CMK (cell line): ENCODE data around the gene CDC37L1.

ENCODE experiments used
- DNase-seq: peaks from one replicate; pipeline ENCODE4 v3.0.0-alpha.2; 2010; ENCODE audit warnings: low read depth

Gene CDC37L1

DNA sequence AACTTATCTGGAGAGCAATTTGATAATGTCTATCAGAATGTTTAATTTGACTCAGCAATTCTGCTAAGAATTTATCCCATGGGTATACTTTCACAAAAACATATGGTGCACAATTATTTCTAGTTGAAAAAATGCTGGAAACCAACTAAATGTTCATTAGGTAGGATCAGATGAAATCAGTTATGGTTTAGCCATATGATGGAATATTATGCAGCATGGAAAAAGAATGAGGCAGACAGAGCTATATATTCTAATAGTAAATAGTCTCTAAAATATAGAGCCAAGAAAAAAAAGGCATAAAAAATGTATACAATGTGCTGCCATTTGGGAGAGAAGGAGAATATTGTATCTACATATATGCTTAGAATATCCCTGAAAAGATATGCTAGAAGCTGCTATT is 9.5 kb upstream of the CDC37L1 start:
- no peak for DNase-seq

DNA sequence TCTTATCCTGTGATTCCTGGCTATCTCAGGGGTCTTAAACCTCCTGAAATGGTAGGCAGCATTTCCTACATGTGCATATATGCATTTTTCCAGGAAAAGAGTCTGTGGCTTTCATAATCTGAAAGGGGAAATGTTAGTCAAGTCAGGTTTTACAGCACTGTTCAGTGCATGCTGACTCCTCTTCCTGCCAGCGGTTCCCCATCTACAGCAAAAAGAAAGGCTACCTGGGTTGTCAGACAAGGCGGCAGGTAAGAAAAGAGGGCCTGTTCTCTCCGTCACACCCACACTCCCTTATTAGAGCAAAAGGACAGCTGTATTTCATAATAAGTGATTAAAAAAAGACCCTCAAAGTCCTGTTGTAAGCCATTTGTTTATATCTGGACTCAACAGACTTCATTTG is 8.8 kb upstream of the CDC37L1 start:
- no peak for DNase-seq

DNA sequence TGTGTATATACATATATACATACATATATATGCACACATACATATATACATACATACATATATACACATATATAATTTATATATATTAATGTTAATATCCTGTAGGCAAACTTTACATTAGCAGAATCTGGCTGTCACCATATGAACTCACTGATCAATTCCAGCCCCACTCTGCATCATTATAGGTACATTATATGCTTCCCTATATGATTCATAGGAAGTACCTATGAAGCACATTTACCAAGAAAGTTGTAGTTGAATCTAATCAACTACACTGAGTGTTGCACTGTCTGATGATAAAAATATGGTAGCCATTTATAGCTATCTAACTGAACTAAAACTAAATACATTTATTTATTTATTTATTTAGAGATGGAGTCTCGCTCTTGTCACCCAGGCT is 7.6 kb upstream of the CDC37L1 start:
- DNase-seq = no peak

DNA sequence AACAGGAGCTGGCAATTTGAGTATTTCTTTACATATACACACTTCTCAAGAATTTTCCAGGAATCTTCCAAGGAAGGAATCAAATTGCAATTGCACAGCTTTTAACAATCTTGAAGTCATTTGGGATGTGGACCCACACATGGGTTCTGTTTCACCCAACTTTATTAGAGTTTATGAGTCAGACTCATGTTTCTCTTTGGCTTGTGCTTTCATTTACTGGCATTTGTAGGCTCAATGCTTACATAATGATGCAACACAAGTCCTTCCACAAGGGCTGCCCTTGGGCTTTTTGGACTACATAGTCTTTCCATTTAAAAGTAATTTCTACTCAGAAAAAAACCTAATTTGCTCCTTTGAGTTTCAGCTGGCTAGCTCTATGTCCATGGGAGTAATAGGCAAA is 4.6 kb upstream of the CDC37L1 start:
- DNase-seq = no peak

DNA sequence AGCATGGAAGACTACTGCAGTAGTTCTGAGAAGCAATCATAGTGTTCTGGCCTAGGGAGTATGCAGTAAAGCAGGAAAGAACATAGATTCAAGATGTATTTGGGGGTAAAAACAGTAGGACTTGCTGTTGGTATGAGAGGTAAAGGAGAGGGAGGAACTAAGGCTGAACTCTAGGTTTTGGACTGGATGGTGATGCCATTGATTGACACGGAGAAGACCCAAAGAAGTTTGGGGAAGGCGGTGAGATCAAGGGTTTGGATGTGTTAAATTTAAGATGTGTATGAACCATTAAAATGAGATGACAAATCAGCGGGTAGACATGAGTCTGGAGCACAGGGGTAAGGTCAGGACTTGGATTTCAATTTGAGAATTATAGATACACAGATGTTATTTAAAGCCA is 2.0 kb upstream of the CDC37L1 start:
- no peak for DNase-seq

DNA sequence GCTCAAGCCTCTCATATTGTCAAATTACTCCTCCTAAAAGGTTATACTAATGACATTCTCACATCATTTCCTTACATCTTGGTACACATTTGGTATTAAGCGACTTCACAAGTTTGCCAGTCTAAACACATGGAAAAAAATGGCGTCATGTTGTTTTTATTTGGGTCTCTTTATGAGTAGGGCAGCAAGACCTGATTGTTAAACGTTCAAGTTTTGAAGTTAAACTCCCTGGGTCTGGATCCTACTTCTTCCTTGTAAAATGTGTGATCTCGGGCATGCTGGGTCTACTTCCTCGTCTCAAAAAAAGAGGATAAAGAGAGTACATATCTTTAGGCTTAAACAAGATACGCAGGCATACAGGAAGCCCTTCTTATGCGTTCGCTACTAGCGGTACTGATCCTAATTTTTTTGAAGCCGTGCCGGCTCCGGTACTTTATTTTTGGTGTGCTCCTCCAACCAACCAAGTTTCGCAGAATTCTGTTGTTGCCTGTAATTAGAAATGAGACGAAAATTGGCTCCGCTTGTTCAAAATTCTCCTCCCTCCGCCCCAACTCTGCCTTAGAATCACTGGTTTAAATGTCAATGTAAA is 596 bp upstream of the CDC37L1 start:
- no peak for DNase-seq

DNA sequence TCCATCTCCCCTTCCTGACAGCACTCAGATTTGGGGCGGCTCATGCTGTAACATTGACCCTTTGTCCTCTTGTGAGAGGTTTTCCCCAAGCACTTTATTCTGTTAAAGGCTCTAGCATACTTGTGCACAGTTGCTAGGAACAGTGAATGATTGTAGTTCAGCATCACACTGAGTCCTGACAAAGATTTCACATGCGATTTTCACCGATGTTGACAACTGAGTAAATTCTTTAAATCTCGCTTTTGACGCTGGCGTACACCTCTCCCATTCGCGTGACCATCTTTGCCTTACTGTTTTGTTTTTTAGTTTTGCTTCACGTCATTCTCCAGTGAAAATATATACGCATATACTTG is 780 bp downstream of the CDC37L1 start:
- DNase-seq = no peak

DNA sequence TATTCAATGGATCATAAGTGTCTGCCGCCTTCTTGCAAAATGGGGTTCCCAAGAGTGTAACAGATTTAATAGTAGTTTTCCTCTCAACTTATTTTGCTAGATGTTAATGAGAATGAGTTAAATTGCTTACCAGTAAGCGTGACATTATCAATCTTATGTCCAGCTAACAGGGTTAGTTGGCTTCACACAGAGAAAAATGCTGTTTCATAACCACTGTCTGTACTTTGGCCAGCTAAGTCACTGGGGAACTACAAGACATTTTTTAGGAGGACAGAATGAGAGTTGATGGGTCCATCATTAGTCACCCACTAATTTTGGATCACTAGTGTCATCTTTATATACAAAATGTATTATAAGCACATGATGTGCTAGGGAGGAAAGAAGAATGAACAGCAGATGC is 1.4 kb downstream of the CDC37L1 start:
- no peak for DNase-seq

DNA sequence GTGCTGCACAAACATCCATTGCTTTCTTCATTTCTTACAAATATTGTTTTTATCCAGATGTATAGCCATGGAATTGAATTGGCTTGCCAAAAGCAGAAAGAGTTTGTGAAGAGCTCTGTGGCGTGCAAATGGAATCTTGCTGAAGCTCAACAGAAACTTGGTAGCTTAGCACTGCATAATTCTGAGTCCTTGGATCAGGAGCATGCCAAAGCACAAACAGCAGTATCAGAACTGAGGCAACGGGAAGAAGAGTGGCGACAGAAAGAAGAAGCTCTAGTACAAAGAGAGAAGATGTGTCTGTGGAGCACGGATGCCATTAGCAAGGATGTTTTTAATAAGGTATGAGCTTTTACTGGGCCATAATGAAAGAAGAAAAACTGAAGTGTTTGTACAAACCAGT is 5.5 kb downstream of the CDC37L1 start:
- DNase-seq = no peak

DNA sequence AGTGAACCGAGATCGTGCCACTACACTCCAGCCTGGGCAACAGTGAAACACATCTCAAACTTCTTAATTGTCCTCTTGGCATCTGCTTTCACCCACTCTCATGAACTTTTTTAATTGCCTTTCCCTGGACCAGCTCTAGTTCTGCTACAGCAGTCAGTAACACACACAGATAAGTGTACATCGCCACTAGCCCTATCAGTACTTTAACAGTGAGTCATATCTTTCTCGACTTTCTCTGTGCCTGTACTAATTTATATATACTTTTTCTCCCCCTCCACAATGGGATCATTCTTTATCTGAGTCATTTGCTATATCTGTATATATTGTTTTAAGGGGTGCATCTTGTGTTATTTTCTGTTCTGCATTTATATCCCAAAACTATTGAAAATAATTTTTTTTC is 6.7 kb downstream of the CDC37L1 start:
- DNase-seq = no peak

DNA sequence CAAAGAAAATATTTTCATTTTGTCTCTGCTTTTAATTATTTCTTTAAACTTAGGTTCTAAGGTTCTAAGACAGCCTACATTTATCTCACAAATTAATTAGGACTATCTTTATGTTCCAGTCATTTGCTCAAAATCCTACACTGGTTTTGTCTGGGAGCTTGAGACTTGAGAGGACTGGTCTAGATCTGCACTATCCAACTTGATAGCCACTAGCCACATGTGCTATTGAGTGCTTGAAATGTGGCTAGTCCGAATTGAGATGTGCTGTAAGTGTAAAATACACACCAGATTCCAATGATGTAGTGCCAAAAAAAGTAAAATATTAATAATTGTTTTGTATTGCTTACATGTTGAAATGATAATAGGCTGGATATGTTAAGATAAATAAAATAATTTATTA is 7.2 kb downstream of the CDC37L1 start:
- no peak for DNase-seq

DNA sequence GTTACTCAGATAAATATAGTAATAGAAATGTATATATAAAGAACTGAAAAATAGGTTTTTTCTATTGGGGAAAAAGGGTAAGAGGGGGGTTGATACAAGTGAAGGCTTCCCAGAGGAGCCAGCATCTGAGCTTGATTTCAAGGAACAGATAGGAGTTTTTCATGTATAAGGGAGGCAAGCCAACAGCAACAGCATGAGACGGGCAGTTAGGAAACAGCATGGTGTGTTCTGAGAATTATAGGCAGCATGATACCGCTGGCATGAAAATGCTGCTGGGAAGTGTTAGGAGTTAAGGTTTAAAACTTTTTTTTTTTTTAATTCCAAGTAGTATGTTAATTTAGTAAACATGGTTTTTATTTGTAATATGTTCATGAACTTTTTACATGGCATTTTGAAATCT is 9.7 kb downstream of the CDC37L1 start:
- DNase-seq = no peak

DNA sequence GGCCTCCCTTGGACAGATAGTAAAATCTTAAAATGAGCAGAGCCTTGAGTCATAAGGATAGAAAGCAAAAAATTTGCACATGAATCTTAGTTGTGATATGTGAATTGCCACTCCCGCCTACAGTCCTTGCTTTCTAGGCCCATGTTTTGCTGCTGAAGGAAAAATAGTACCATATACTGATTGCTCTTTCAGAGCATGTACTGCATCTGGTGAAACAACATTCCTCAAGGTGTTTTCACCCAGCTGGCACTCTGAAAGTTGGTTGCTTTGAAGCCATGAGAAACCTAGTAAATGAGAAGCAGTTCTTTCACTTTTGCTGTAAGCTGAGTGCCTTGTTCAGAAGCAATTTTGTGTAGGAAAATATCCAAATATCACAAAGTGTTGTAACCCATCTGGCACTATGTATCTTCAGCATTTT is 10.3 kb downstream of the CDC37L1 start:
- no peak for DNase-seq

DNA sequence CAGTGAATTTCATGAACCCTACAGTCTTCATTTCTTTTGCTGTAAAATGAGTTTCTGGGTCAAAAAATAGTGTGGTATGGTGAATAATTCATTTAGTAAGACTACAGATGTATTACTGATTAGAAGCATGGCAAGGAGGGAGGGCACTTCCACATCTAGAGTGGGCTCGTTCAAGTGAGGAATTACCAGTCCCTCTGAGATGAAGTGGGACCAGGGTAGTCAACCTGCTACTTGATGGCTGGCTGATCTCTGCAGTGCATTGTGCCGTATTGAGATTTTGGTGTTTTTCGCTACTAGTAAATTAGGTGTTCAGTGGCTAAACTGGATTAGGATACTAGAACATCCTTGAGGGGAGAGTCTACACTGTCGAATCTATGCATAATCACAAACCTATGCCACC is 10.8 kb downstream of the CDC37L1 start:
- no peak for DNase-seq

DNA sequence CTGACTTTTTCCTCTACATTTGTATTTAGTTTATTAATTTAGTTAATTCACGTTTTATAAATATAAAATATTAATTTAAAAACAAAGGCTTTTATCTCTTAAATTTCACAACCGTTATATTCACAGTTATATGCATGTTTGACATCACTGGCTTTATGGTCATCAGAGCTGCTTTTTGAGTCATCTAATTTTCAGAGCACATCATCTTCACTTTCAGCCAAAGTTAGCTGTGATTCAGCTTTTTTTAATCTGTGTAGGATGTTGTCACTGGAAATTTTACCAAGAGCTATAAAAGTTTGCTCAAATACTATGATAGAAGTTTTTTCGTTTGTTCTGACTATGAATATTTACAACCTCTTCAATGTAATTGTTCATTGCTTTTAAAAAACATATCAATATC is 12.4 kb downstream of the CDC37L1 start:
- no peak for DNase-seq

DNA sequence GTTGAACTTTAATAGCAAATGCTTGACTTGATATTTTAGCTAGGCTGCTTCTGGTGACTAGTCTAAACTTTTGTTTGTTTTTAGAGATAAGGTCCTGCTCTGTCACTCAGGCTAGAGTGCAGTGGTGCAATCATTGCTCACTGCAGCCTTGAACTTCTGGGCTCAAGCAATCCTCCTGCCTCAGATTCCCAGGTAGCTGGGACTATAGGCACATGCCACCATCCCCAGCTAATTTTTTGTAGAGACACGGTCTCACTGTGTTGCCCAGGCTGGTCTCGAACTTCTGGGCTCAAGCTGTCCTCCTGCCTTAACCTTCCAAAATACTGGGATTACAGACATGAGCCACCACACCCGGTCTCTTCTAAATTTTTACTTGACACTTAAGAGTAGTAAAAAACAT is 20.7 kb downstream of the CDC37L1 start:
- DNase-seq = no peak

DNA sequence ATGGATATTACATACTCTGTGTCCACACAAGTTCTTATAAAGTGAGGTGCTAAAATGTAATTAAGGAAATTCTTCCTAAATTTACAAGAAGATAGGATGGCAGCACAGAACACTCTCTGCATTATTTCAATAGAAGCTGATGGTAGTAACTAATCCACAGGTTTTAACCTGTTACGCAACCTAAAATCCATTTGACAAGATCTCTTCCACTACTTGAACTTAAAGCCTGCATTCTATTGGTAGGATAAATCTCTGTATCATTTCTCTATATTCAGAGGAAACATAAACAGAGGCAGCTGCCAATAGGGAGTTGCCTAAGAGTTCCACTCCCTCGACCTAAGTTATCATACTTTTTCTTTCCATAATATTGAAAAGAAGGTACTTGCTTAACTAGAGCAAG is 21.6 kb downstream of the CDC37L1 start:
- no peak for DNase-seq

DNA sequence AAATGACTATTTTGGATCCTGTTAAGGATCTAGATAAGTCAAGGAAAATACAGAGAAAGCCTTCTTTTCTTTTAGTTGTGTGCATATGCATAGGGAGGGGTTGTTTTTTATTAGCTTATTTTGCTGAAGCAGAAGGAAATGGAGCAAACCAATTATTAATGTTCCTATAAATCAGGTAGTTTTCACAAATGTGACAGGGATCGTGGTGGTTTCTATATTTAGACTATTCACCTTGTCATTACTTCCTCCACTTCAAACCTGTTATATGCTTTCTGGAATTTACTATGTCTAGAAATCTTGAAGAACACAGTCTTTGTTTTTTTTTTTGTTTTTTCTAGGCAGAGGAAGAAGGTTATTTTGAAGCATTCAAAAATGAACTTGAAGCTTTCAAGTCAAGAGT is 22.2 kb downstream of the CDC37L1 start:
- DNase-seq = no peak

DNA sequence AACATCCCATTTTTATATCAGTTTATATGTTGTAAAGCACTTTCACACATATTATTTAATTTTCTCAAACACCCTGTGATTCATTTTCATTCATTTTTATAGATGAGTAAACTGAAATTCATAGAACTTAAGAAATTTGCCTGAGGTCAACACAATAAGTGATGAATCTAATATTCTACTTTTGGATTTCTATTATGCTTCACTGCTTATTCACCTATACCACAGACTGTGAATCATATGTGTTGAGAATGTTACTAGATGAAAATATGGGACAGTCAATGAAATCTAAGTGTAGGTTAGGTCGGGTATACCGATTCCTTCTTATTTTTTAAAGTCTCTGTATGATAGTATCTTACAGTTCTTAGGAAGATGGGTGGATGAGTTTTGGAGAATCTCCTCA is 24.8 kb downstream of the CDC37L1 start:
- no peak for DNase-seq

DNA sequence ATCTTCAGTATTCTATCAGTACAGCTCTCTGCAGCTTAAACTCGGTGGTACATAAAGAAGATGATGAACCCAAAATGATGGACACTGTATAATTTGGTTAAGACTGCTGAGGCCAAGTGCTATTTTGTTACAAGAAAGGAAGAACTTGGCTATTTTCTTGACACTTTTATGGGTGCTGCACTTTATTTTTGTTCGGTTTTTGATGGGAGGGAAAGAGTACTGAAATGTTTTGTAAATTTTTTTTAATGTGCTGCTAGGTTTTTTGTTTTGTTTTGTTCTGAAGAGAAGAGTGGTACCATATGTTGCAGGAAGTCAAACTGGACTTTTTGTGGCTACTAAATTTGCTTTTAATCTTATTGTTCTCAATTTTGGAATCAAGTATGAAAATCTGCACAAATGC is 26.7 kb downstream of the CDC37L1 start:
- no peak for DNase-seq

DNA sequence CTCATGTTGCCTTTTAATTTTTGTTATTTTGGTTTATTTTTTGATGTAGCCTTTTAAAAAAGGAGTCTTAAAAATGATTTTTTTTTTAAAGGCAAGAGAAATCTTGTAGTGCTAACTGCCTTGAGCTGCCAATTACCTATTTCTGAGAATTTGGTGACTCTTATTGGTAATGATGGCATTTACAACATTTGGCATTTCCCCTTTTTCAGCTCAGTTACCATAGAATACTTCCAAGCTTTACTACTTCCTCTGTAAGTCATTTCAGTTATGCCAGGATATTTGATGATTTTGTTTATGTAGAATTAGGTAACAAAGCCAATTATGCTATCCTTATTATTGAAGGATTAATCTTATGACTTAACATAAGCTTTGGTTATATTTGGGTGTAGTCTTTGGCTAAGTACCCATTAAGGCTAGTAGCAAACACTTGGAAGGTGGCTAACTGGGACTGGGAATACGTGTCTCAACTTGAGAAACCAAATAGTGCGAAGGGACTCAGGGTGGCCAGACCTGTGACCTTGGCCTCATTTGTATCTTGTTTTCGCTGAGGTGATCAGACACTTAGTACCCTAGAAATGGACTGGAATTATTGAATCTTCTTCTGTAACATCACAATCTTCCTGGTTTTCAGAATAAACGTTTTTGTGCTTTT is 27.7 kb downstream of the CDC37L1 start:
- no peak for DNase-seq

DNA sequence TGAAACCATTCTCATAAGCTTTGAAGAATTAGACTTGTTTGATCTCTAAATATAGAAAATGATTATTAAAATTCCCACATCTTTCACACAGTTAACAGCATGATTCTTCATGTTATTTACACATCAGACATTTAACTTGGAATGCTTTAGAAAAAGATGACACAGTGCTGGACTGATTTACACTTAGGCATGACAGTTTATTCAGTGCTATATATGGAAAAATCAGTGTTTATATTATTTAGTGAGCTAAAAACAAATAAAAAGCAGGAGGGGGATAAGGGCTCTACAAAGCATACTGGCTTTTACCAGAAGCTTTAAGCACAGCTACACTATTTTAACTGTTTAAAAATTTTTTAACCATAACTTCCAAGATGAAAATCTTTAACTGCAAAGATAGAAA is 30.0 kb downstream of the CDC37L1 start:
- DNase-seq = no peak

DNA sequence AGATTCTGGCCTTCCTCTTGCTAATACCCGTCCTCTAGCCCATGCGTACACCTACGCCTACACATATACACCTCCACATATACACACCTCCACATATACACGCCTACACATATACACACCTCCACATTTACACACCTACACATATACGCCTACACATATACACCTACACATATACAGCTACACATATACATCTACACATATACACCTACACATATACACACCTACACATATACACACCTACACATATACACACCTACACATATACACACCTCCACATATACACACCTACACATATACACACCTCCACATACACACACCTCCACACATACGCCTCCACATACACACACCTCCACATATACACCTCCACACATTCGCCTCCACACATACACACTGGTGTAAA is 34.5 kb downstream of the CDC37L1 start:
- DNase-seq = no peak

DNA sequence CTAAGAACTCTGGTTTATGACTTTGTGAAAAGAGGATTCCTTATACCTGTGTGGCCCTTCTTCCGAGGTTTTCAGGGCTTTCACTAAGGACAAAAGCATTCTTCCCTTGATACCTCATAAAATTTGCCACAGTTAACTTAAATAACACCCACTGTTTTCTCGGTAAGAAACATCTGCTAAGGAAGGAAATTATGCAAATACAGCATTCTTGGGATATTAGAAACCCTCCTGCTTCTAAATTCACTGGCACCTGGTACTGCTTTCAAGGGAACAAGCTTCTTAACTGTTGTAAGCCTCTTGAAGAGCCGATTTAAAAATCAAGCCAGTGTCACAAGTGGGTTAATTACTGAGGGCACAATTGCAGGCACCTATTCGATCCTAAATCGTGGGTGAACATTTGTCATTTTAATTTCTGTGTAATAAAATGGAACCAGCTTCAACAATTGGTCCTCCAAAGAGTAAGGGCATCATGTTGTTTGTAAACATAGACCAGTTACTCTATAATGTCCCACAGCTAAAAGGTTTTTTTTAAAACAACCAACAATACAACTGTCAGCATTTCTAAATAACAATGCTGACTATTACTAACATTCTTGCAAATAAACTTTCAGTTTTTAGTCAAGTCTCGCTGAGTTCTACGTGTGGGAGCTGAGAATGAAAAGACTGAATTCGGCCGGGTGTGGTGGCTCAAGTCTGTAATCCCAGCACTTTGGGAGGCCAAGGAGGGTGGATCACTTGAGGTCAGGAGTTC is 35.1 kb downstream of the CDC37L1 start:
- DNase-seq = no peak
